ENCODE results near the gene PPIG. TPM values are rescaled to one million over a fixed set of nuclear protein-coding genes. Genes with fewer than 3 reads are reported as not detected.
"Not testable (repeated sequence)": the region's sequence is repeated elsewhere in the genome, so short reads cannot be mapped to it uniquely, and the experiment has no call there.

Gene PPIG
- 81.6 TPM for total RNA-seq
- 10 to 100 TPM; 50.6 to 58.0 (median 51.9) TPM for polyA plus RNA-seq

DNA sequence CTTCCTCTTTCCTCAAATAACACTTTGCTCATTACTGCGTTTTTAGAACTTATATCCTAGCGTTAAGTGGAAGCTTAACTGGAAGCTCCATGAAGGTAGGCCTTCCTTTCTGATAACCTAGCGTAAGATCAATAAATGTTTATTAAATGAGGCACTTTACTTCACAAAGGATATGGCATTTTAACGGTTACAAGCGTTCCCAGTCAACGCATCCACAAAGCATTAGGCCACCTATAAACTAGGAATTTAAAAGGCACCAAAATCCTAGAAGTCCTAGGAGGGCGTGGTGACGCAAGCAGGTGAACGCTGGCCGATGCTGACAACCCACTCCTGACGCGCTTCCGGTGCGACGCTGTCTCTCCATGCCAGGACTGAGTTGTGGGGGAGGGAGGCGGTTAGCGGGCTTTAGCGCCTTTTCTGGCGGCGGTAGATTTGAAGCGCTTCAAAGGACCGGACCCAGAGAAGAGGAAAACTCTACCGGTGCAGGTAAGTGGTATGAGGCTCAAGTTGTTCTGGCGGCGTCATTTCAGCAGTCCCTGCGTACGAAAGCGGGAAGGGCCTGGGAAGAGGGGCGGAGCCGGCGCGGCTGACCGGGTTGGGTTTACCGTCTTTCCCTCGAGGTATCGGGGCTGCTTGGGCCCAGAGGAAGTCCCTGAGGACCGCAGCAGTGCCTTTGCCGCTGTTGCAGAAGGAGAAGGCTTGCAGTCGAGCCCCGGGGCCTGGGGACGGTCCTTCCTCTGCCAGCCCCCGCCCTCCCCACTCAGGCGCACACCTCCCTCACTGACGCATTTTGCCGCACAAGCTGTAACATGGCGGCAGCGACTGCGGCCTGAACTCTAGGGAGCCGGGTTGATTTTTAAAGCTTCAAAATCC lies at the start of gene PPIG:
PPIG (plus strand) TSS at position 347 of the 873 bp plus-strand sequence. CDS start 19,691 bp downstream, outside the sequence.
- peaks cover 5% of the 10 kb centered on the region for H3K27me3 Mint-ChIP-seq
- peak; percentile 81 to 96 (median 87) for DNase-seq

DNA sequence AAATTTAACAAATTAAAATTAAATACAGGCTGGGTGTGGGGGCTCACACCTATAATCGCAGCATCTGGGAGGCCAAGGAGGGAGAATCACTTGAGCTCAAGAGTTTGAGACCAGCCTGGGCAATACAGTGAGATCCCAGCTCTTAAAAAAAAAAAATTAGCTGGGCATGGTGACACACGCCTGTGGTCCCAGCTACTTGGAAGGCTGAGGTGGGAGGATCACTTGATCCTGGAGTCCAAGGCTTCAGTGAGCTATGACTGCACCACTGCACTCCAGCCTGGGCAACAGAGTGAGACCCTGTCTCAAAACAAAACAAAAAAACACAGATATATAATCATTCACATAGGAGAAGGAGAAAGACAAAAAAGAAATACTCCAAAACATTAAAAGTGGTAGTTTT lies 44.7 kb upstream of the PPIG start:
- H3K4me1 ChIP-seq (ENCODE audit: control insufficient read depth, insufficient read depth, low read length, poor library complexity, severe bottlenecking); H3K4me1 Mint-ChIP-seq; H3K4me3 ChIP-seq (ENCODE audit: low read depth, low read length); H3K27me3 ChIP-seq (ENCODE audit: control insufficient read depth, insufficient read depth, low read length); ATAC-seq (ENCODE audit: low read depth in 2 of 2); DNase-seq; H3K4me3 Mint-ChIP-seq; H3K36me3 ChIP-seq (ENCODE audit: control insufficient read depth, insufficient read depth, low read length); H3K27ac ChIP-seq (ENCODE audit: insufficient read depth, low read length, poor library complexity, severe bottlenecking); H3K27me3 Mint-ChIP-seq; H3K9me3 Mint-ChIP-seq; H3K9me3 ChIP-seq (ENCODE audit: control insufficient read depth in 2 of 2, low read length in 2 of 2); H3K27ac Mint-ChIP-seq: not testable (repeated sequence)
- H3K36me3 Mint-ChIP-seq: peaks cover 28% of the 10 kb centered on the region

More for the DNA sequence above, at the start of gene PPIG:
- Histone ChIP-seq H3K9me3 (ENCODE audit: control insufficient read depth in 2 of 2, low read length in 2 of 2) (peaks cover 0 to 4% of the 10 kb centered on the region in 2 experiments), H3K4me1 (ENCODE audit: control insufficient read depth, insufficient read depth, low read length, poor library complexity, severe bottlenecking) (peaks cover 27% of the 10 kb centered on the region), H3K27me3 (ENCODE audit: control insufficient read depth, insufficient read depth, low read length) (no peaks in the 10 kb centered on the region), H3K36me3 (ENCODE audit: control insufficient read depth, insufficient read depth, low read length) (no peaks in the 10 kb centered on the region), H3K4me3 (ENCODE audit: low read depth, low read length) (peak within 1 kb of the TSS; percentile 97), H3K27ac (ENCODE audit: insufficient read depth, low read length, poor library complexity, severe bottlenecking) (peak within 1 kb of the TSS; percentile 99)
- Mint-ChIP-seq H3K9me3 (peaks cover 0 to 9% (median 0%) of the 10 kb centered on the region in 7 donors), H3K4me3 (peak within 1 kb of the TSS; percentile 97 to 100 (median 99)), H3K36me3 (peaks cover 3% of the 10 kb centered on the region), H3K4me1 (peaks cover 17 to 46% (median 31%) of the 10 kb centered on the region in 4 donors), H3K27ac (peak within 1 kb of the TSS; percentile 98 to 100 (median 100))
- ATAC-seq (ENCODE audit: low read depth in 2 of 2): peak; percentile 93 to 94

DNA sequence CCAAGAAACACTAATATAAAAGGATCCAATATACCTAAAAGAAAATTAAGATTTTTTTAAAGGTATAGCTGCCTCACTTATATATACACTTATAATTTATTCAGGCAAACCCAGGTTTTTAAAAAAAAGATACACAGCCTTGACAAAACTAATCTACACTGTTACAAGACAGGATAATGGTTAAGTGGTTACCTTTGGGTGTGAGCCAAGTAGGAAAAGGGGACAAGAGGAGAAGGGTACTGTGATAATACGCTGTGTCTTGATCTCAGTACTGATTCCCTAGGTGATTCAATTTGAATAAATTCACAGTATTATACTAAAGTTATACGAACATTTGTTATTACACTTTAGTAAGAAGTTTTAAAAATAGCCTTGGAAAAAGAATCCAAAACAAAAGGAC lies 44.0 kb upstream of the PPIG start:
- peaks cover 0 to 1% (median 0%) of the 10 kb centered on the region in 4 donors for H3K4me1 Mint-ChIP-seq
- no peaks in the 10 kb centered on the region for H3K4me1 ChIP-seq (ENCODE audit: control insufficient read depth, insufficient read depth, low read length, poor library complexity, severe bottlenecking)
- H3K36me3 Mint-ChIP-seq: peaks cover 28% of the 10 kb centered on the region
- H3K4me3 Mint-ChIP-seq: no peak overlapping the region
- H3K9me3 ChIP-seq (ENCODE audit: control insufficient read depth in 2 of 2, low read length in 2 of 2): no peaks in the 10 kb centered on the region
- H3K4me3 ChIP-seq (ENCODE audit: low read depth, low read length): no peak overlapping the region
- H3K27ac Mint-ChIP-seq: peak overlapping the region in 1 of 3 donors; percentile 36
- H3K27me3 ChIP-seq (ENCODE audit: control insufficient read depth, insufficient read depth, low read length): no peaks in the 10 kb centered on the region
- peaks cover 8% of the 10 kb centered on the region for H3K36me3 ChIP-seq (ENCODE audit: control insufficient read depth, insufficient read depth, low read length)
- peaks cover 0 to 3% (median 0%) of the 10 kb centered on the region in 7 donors for H3K9me3 Mint-ChIP-seq
- H3K27me3 Mint-ChIP-seq: no peaks in the 10 kb centered on the region
- H3K27ac ChIP-seq (ENCODE audit: insufficient read depth, low read length, poor library complexity, severe bottlenecking): no peak overlapping the region
- no peak for DNase-seq
- no peak for ATAC-seq (ENCODE audit: low read depth in 2 of 2)

DNA sequence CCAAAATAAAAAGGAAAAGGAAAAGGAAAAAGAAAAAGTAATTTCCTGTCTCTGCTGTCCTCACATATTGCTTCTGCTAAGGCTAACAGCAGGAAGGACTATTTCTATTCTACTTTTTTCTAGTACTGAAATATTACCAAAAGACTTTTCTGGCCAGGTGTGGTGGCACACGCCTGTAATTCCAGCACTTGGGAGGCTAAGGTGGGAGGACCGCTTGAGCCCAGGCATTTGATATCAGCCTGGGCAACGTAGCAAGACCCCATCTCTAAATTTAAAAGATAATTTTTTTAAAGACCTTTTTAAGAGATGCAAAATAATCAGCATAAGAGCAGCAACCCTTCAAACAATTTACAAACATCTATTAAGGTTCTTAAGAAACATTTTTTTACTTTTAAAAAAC lies 41.7 kb upstream of the PPIG start:
- Histone ChIP-seq H3K9me3 (ENCODE audit: control insufficient read depth in 2 of 2, low read length in 2 of 2) (no peaks in the 10 kb centered on the region), H3K27ac (ENCODE audit: insufficient read depth, low read length, poor library complexity, severe bottlenecking) (no peak overlapping the region), H3K27me3 (ENCODE audit: control insufficient read depth, insufficient read depth, low read length) (no peaks in the 10 kb centered on the region), H3K4me3 (ENCODE audit: low read depth, low read length) (no peak overlapping the region), H3K4me1 (ENCODE audit: control insufficient read depth, insufficient read depth, low read length, poor library complexity, severe bottlenecking) (no peaks in the 10 kb centered on the region), H3K36me3 (ENCODE audit: control insufficient read depth, insufficient read depth, low read length) (peaks cover 2% of the 10 kb centered on the region)
- Mint-ChIP-seq H3K4me3 (no peak overlapping the region), H3K27me3 (no peaks in the 10 kb centered on the region), H3K4me1 (peaks cover 0 to 3% (median 0%) of the 10 kb centered on the region in 4 donors), H3K36me3 (peaks cover 28% of the 10 kb centered on the region), H3K9me3 (peaks cover 0 to 3% (median 0%) of the 10 kb centered on the region in 7 donors), H3K27ac (no peak overlapping the region)
- no peak for ATAC-seq (ENCODE audit: low read depth in 2 of 2)
- no peak for DNase-seq

DNA sequence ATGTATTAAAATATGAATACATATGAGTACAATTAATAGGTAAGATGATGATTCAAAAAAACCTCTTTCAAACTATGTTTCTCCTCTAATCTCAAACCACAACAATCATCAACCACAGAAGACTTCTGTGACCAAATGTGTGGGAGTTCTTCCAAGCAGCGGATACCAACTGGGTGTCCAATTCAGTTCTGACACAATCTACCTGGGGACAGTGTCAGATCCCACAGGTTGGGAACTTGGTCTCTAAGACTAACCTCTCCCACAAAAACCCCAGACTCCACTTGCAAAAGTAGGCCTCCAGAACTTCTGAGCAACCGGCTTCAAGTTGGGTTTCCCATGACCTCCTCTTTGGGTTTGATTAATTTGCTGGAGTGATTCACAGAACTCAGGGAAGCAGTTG lies 37.4 kb upstream of the PPIG start:
- H3K4me1 ChIP-seq (ENCODE audit: control insufficient read depth, insufficient read depth, low read length, poor library complexity, severe bottlenecking): no peaks in the 10 kb centered on the region
- Mint-ChIP-seq H3K9me3 (peaks cover 0 to 3% (median 0%) of the 10 kb centered on the region in 7 donors), H3K27me3 (no peaks in the 10 kb centered on the region), H3K36me3 (peaks cover 23% of the 10 kb centered on the region), H3K4me1 (peaks cover 0 to 3% (median 0%) of the 10 kb centered on the region in 4 donors), H3K27ac (no peak overlapping the region), H3K4me3 (no peak overlapping the region)
- no peaks in the 10 kb centered on the region for H3K27me3 ChIP-seq (ENCODE audit: control insufficient read depth, insufficient read depth, low read length)
- no peak overlapping the region for H3K4me3 ChIP-seq (ENCODE audit: low read depth, low read length)
- H3K36me3 ChIP-seq (ENCODE audit: control insufficient read depth, insufficient read depth, low read length): peaks cover 8% of the 10 kb centered on the region
- DNase-seq (no peak), ATAC-seq (ENCODE audit: low read depth in 2 of 2) (no peak)
- no peak overlapping the region for H3K27ac ChIP-seq (ENCODE audit: insufficient read depth, low read length, poor library complexity, severe bottlenecking)
- no peaks in the 10 kb centered on the region for H3K9me3 ChIP-seq (ENCODE audit: control insufficient read depth in 2 of 2, low read length in 2 of 2)

DNA sequence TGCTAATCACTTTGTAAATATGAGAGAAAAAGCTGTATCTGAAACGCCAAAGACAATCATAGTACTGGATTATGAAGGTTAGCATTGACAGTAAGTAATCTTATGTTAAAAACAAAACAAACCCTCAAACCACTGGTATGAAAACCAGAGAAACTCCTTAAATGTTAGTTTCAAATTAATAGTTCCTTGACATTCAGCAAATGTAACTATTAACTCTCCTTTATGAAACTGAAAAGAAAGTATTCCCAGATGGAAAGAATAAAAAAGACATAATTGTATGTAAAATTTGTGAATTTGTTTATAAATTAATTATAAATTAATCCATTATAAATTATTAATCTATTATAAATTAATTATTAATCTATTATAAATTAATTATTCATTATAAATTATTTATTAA lies 22.8 kb upstream of the PPIG start:
- Histone ChIP-seq H3K4me1 (ENCODE audit: control insufficient read depth, insufficient read depth, low read length, poor library complexity, severe bottlenecking) (no peaks in the 10 kb centered on the region), H3K4me3 (ENCODE audit: low read depth, low read length) (no peak overlapping the region), H3K27ac (ENCODE audit: insufficient read depth, low read length, poor library complexity, severe bottlenecking) (no peak overlapping the region), H3K9me3 (ENCODE audit: control insufficient read depth in 2 of 2, low read length in 2 of 2) (no peaks in the 10 kb centered on the region), H3K36me3 (ENCODE audit: control insufficient read depth, insufficient read depth, low read length) (peaks cover 11% of the 10 kb centered on the region), H3K27me3 (ENCODE audit: control insufficient read depth, insufficient read depth, low read length) (no peaks in the 10 kb centered on the region)
- no peak overlapping the region for H3K27ac Mint-ChIP-seq
- no peaks in the 10 kb centered on the region for H3K9me3 Mint-ChIP-seq
- no peak for DNase-seq
- H3K27me3 Mint-ChIP-seq: no peaks in the 10 kb centered on the region
- H3K4me1 Mint-ChIP-seq: peaks cover 0 to 4% (median 1%) of the 10 kb centered on the region in 4 donors
- ATAC-seq (ENCODE audit: low read depth in 2 of 2): no peak
- no peak overlapping the region for H3K4me3 Mint-ChIP-seq
- H3K36me3 Mint-ChIP-seq: peaks cover 4% of the 10 kb centered on the region

DNA sequence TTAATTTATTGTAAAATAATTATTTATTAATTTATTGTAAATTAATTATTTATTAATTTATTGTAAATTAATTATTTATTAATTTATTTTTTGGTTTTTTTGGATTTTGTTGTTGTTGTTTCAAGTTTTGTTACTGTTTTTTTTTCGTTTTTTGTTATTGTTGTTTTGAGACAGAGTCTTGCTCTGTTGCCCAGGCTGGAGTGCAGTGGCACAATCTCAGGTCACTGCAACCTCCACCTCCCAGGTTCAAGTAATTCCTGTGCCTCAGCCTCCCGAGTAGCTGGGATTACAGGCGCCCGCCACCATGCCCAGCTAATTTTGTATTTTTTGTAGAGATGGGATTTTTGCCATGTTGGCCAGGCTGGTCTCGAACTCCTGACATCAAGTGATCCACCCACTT lies 22.1 kb upstream of the PPIG start:
- not testable (repeated sequence) for H3K36me3 Mint-ChIP-seq; H3K27ac ChIP-seq (ENCODE audit: insufficient read depth, low read length, poor library complexity, severe bottlenecking); H3K4me3 Mint-ChIP-seq; H3K27me3 ChIP-seq (ENCODE audit: control insufficient read depth, insufficient read depth, low read length); H3K27ac Mint-ChIP-seq; DNase-seq; H3K9me3 Mint-ChIP-seq; H3K4me1 Mint-ChIP-seq; H3K9me3 ChIP-seq (ENCODE audit: control insufficient read depth in 2 of 2, low read length in 2 of 2); H3K27me3 Mint-ChIP-seq; H3K4me1 ChIP-seq (ENCODE audit: control insufficient read depth, insufficient read depth, low read length, poor library complexity, severe bottlenecking); H3K4me3 ChIP-seq (ENCODE audit: low read depth, low read length); ATAC-seq (ENCODE audit: low read depth in 2 of 2)
- H3K36me3 ChIP-seq (ENCODE audit: control insufficient read depth, insufficient read depth, low read length): peaks cover 11% of the 10 kb centered on the region

DNA sequence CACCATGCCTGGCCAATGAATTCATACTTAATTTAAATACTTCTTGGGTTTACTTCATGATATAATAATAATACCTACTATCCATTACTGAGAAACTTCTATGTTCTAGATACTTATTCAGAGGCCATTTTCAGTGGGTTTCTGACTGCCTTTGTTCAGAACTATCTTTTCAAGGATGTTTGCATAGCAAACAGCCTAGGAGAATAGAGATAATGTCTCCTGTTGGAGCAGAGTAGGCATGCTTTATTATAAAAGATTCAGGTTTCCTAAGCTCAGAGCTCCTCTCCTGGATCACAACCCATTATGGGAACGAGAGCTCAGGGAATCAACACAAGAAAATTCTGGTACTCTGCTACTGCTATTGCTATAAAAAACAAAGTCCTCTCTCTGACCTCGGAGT lies 21.6 kb upstream of the PPIG start:
- Mint-ChIP-seq H3K4me1 (peaks cover 0 to 4% (median 3%) of the 10 kb centered on the region in 4 donors), H3K9me3 (no peaks in the 10 kb centered on the region), H3K36me3 (peaks cover 4% of the 10 kb centered on the region), H3K27ac (no peak overlapping the region), H3K27me3 (no peaks in the 10 kb centered on the region), H3K4me3 (no peak overlapping the region)
- no peak for ATAC-seq (ENCODE audit: low read depth in 2 of 2)
- Histone ChIP-seq H3K9me3 (ENCODE audit: control insufficient read depth in 2 of 2, low read length in 2 of 2) (no peaks in the 10 kb centered on the region), H3K4me1 (ENCODE audit: control insufficient read depth, insufficient read depth, low read length, poor library complexity, severe bottlenecking) (no peaks in the 10 kb centered on the region), H3K36me3 (ENCODE audit: control insufficient read depth, insufficient read depth, low read length) (peaks cover 11% of the 10 kb centered on the region), H3K4me3 (ENCODE audit: low read depth, low read length) (no peak overlapping the region), H3K27ac (ENCODE audit: insufficient read depth, low read length, poor library complexity, severe bottlenecking) (no peak overlapping the region), H3K27me3 (ENCODE audit: control insufficient read depth, insufficient read depth, low read length) (no peaks in the 10 kb centered on the region)
- peak in 1 of 3 donors; percentile 13 for DNase-seq
